Measurements from ENCODE around the gene STPG2. TPM values are rescaled to one million over a fixed set of nuclear protein-coding genes. Genes with fewer than 3 reads are reported as not detected.

STPG2 gene
- total RNA-seq, 1 donor from 2014 or later = 0.14 TPM

DNA sequence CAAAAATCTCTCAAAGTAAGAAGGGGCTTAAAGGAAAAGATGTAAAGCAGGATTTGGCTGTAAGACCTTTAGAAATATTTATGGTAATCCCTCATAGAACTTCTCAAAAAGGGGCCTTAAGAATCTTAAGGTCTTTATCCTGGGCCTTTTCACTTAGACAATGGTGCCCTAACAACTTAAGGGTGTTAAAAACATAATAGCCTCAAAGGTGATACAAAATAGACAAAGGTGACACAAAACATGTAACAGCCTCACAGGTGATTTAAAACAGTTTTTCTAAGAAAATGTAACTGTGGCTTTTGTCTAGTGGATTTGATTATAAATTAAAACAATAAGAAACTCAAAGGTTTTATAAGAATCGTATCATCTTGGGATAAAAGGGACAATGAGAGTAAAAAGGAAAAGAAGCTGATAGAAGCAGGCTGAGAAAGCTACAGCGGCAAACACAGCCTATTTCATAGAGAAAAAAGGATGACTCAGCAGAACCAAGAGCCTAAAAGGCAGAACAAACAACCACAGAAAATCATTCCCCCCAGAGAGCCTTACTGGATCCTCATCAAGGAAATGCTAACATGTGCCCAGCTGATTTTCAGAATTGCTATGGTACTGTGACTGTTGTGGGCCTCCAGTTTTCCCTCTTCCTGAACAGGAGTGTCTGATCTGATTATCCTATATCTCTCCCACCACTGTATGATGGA is 164.3 kb downstream of the STPG2 start:
- no peaks in the 10 kb centered on the region for H3K27me3 Mint-ChIP-seq (ENCODE audit: low read depth, unreplicated experiment)
- no peak for TF ChIP-seq EZH2 (IDR thresholded peaks at IDR 0.05; ENCODE audit: insufficient read depth, low read length)
- TF ChIP-seq, protein P1, sequence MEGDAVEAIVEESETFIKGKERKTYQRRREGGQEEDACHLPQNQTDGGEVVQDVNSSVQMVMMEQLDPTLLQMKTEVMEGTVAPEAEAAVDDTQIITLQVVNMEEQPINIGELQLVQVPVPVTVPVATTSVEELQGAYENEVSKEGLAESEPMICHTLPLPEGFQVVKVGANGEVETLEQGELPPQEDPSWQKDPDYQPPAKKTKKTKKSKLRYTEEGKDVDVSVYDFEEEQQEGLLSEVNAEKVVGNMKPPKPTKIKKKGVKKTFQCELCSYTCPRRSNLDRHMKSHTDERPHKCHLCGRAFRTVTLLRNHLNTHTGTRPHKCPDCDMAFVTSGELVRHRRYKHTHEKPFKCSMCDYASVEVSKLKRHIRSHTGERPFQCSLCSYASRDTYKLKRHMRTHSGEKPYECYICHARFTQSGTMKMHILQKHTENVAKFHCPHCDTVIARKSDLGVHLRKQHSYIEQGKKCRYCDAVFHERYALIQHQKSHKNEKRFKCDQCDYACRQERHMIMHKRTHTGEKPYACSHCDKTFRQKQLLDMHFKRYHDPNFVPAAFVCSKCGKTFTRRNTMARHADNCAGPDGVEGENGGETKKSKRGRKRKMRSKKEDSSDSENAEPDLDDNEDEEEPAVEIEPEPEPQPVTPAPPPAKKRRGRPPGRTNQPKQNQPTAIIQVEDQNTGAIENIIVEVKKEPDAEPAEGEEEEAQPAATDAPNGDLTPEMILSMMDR (IDR thresholded peaks at IDR 0.05; ENCODE audit: insufficient read depth, low read depth, low read length) = no peak
- H3K27ac Mint-ChIP-seq (ENCODE audit: unreplicated experiment) = no peak overlapping the region
- no peaks in the 10 kb centered on the region for H3K9me3 ChIP-seq (ENCODE audit: insufficient read depth, low read depth, low read length)
- no peak overlapping the region for H3K4me3 Mint-ChIP-seq (ENCODE audit: unreplicated experiment)
- no peaks in the 10 kb centered on the region for H3K27me3 ChIP-seq (ENCODE audit: insufficient read depth, low read length)
- H3K9ac ChIP-seq (ENCODE audit: low read length) = no peak overlapping the region
- FAIRE-seq (no peak), DNase-seq (ENCODE audit: low read depth) (no peak)
- no peak overlapping the region for H3K4me2 ChIP-seq (ENCODE audit: low read length)
- no peaks in the 10 kb centered on the region for H3K4me1 Mint-ChIP-seq (ENCODE audit: low read depth, unreplicated experiment)
- no peaks in the 10 kb centered on the region for H3K79me2 ChIP-seq (ENCODE audit: insufficient read depth, low read length)
- no peaks in the 10 kb centered on the region for H3K36me3 ChIP-seq (ENCODE audit: insufficient read depth, low read length)
- no peaks in the 10 kb centered on the region for H3K36me3 Mint-ChIP-seq (ENCODE audit: low read depth, unreplicated experiment)
- H3K9me3 Mint-ChIP-seq (ENCODE audit: unreplicated experiment) = peaks cover 6% of the 10 kb centered on the region
- no peak overlapping the region for H2AFZ ChIP-seq (ENCODE audit: low read depth, low read length)
- H3K27ac ChIP-seq (ENCODE audit: low read depth, low read length) = no peak overlapping the region
- no peaks in the 10 kb centered on the region for H3K4me1 ChIP-seq (ENCODE audit: insufficient read depth, low read length)
- no peaks in the 10 kb centered on the region for H4K20me1 ChIP-seq (ENCODE audit: insufficient read depth, low read length)
- no peak overlapping the region for H3K4me3 ChIP-seq (ENCODE audit: insufficient read depth, low read depth, low read length)

DNA sequence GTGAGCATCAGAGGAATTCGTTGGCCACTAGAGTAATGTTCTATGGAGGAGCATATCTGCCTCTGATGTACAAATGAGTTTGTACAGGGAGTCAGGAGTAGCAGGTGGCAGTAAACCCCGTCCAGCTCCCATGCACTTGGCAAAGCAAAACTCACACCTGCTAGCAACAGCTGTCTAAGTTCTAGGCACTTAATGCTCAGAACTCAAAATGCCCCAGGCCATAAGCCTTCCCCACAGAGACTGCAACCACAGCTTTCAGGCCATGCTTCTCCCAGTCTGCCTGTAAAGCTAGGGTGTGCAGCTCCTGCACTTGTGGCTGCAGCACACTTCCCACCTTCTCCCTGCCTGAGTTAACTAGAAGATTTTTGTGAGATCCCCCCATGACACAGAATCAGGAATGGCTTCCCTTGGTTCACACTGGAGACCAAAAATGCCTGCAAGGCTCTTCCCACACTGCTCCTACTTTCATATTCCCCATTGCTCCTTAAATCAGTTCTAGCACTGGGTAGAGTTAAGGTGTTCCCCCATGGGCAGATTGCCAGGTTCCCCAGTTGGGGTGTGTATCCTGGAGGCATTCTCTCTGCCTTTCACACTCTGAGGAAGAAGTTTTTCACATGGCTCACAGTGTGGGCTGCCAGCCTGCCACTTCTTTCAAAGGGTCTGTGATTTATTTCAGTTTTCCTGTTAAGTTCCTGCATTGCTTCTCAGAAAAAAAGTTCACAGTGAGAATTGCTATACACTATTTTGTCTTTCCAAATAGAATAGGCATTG is 189.9 kb downstream of the STPG2 start:
- Histone ChIP-seq H3K9ac (ENCODE audit: low read length) (no peak overlapping the region), H3K9me3 (ENCODE audit: insufficient read depth, low read depth, low read length) (peaks cover 7% of the 10 kb centered on the region), H3K27me3 (ENCODE audit: insufficient read depth, low read length) (no peaks in the 10 kb centered on the region), H3K4me2 (ENCODE audit: low read length) (no peak overlapping the region), H3K79me2 (ENCODE audit: insufficient read depth, low read length) (no peaks in the 10 kb centered on the region), H3K27ac (ENCODE audit: low read depth, low read length) (no peak overlapping the region), H4K20me1 (ENCODE audit: insufficient read depth, low read length) (no peaks in the 10 kb centered on the region), H2AFZ (ENCODE audit: low read depth, low read length) (no peak overlapping the region), H3K4me3 (ENCODE audit: insufficient read depth, low read depth, low read length) (no peak overlapping the region), H3K4me1 (ENCODE audit: insufficient read depth, low read length) (no peaks in the 10 kb centered on the region), H3K36me3 (ENCODE audit: insufficient read depth, low read length) (no peaks in the 10 kb centered on the region)
- Mint-ChIP-seq H3K4me3 (ENCODE audit: unreplicated experiment) (no peak overlapping the region), H3K4me1 (ENCODE audit: low read depth, unreplicated experiment) (no peaks in the 10 kb centered on the region), H3K27ac (ENCODE audit: unreplicated experiment) (no peak overlapping the region), H3K9me3 (ENCODE audit: unreplicated experiment) (peaks cover 3% of the 10 kb centered on the region), H3K27me3 (ENCODE audit: low read depth, unreplicated experiment) (no peaks in the 10 kb centered on the region), H3K36me3 (ENCODE audit: low read depth, unreplicated experiment) (no peaks in the 10 kb centered on the region)
- FAIRE-seq = no peak
- TF ChIP-seq, protein P1 (IDR thresholded peaks at IDR 0.05; ENCODE audit: insufficient read depth, low read depth, low read length) = no peak
- TF ChIP-seq EZH2 (IDR thresholded peaks at IDR 0.05; ENCODE audit: insufficient read depth, low read length) = no peak
- DNase-seq (ENCODE audit: low read depth) = no peak

DNA sequence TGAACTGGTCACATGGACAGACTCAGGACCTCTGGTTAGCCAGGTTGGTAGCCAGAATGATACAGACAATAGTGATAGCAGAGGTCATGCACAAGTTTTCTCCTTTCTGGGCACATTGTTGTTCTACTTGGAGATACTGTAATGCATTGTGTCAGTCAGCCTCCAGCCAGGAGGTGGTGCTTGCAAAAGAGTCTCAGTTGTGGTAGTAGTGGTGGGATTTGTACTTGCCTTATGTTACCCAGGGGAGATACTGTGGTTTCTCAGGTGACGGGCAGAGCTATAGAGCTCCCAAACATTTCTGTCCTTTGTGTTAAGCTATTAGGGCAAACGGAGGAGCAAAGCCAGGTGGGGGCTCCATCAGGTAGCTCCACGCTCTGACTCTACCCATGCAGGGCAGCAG is 190.5 kb downstream of the STPG2 start:
- Histone ChIP-seq H3K27me3 (ENCODE audit: insufficient read depth, low read length) (no peaks in the 10 kb centered on the region), H3K9ac (ENCODE audit: low read length) (no peak overlapping the region), H3K9me3 (ENCODE audit: insufficient read depth, low read depth, low read length) (peaks cover 7% of the 10 kb centered on the region), H3K4me3 (ENCODE audit: insufficient read depth, low read depth, low read length) (no peak overlapping the region), H3K27ac (ENCODE audit: low read depth, low read length) (no peak overlapping the region), H3K79me2 (ENCODE audit: insufficient read depth, low read length) (no peaks in the 10 kb centered on the region), H3K4me1 (ENCODE audit: insufficient read depth, low read length) (no peaks in the 10 kb centered on the region), H3K4me2 (ENCODE audit: low read length) (no peak overlapping the region), H3K36me3 (ENCODE audit: insufficient read depth, low read length) (no peaks in the 10 kb centered on the region), H4K20me1 (ENCODE audit: insufficient read depth, low read length) (no peaks in the 10 kb centered on the region), H2AFZ (ENCODE audit: low read depth, low read length) (no peak overlapping the region)
- Mint-ChIP-seq H3K4me3 (ENCODE audit: unreplicated experiment) (no peak overlapping the region), H3K4me1 (ENCODE audit: low read depth, unreplicated experiment) (no peaks in the 10 kb centered on the region), H3K27ac (ENCODE audit: unreplicated experiment) (no peak overlapping the region), H3K27me3 (ENCODE audit: low read depth, unreplicated experiment) (no peaks in the 10 kb centered on the region), H3K36me3 (ENCODE audit: low read depth, unreplicated experiment) (no peaks in the 10 kb centered on the region), H3K9me3 (ENCODE audit: unreplicated experiment) (peaks cover 4% of the 10 kb centered on the region)
- FAIRE-seq = no peak
- TF ChIP-seq, protein P1 (IDR thresholded peaks at IDR 0.05; ENCODE audit: insufficient read depth, low read depth, low read length) = no peak
- no peak for TF ChIP-seq EZH2 (IDR thresholded peaks at IDR 0.05; ENCODE audit: insufficient read depth, low read length)
- no peak for DNase-seq (ENCODE audit: low read depth)

Data from astrocyte (in vitro differentiated cells and primary cell).